ENCODE measurements around the gene FAM131C.

FAM131C gene

DNA sequence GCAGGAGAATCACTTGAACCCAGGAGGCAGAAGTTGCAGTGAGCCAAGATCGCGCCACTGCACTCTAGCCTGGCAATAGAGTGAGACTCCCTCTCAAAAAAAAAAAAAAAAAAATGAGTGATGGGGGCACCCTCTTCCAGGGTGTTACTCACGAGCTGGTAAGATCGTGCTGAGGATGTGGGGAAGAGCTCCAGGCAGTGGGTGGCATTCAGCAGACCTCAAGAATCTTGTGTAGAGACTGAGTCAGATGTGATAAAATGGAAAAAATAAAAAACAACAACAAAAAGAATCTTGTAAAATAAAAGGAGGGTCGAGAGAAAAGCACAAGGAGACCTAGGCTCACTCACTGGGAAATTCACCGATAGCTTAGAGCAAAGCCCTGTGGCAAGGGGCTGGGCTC is 43.9 kb upstream of the FAM131C start:
- Histone ChIP-seq H3K4me3 (ENCODE audit: low read depth, low read length) (no peak overlapping the region), H3K9me3 (ENCODE audit: control insufficient read depth, insufficient read depth, low read depth, low read length) (no peaks in the 10 kb centered on the region), H3K27ac (ENCODE audit: extremely low read depth, low read depth, low read length) (no peak overlapping the region), H3K4me1 (ENCODE audit: control insufficient read depth, insufficient read depth, low read length) (peaks cover 1% of the 10 kb centered on the region), H3K36me3 (ENCODE audit: control insufficient read depth in 2 of 2, insufficient read depth in 1 of 2, low read length in 2 of 2) (no peaks in the 10 kb centered on the region)
- ChIA-PET CTCF (interaction anchor here (0.7 to 6.7 kb wide), 6 partner anchors 9 to 584 kb away, joined by 3 to 34 read pairs (median 4); no protein-coding TSS in a partner anchor), POLR2A (interaction anchor here (0.7 kb wide), 1 partner anchor 88 kb away, joined by 4 read pairs; no protein-coding TSS in a partner anchor)
- no peak for TF ChIP-seq ZEB2 (tag by site-specific recombination; IDR thresholded peaks at IDR 0.05)
- no peak for TF ChIP-seq ZNF16 (tag by site-specific recombination; IDR thresholded peaks at IDR 0.05; ENCODE audit: low read depth)

DNA sequence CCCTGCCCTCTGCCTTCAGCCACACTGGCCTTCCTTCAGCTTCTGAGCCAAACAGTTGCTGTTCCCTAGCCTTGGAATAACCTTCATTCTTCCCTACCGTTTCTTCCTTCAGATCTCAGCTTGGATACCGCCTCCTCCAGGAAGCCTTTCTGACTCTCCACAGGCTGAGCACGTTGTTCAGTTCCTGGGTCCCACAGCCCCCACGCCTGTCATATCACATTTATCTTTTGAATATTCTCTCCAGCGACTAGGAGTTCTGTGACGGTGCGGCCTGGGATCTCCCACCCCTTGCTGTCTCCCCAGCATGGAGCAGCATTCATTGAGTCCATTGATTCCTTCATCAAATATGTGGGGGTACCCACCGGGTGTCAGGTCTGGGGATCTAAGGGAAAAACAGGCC is 43.2 kb upstream of the FAM131C start:
- ChIA-PET CTCF (interaction anchor here (6.7 kb wide), 1 partner anchor 35 kb away, joined by 34 read pairs; no protein-coding TSS in a partner anchor), POLR2A (no interaction called here)
- no peaks in the 10 kb centered on the region; the same call in 1 of the 2 replicates for H3K4me1 ChIP-seq (ENCODE audit: control insufficient read depth, insufficient read depth, low read length)
- no peaks in the 10 kb centered on the region for H3K9me3 ChIP-seq (ENCODE audit: control insufficient read depth, insufficient read depth, low read depth, low read length)
- no peaks in the 10 kb centered on the region for H3K36me3 ChIP-seq (ENCODE audit: control insufficient read depth in 2 of 2, insufficient read depth in 1 of 2, low read length in 2 of 2)
- no peak overlapping the region for H3K27ac ChIP-seq (ENCODE audit: extremely low read depth, low read depth, low read length)
- TF ChIP-seq ZNF626 (tag by site-specific recombination; IDR thresholded peaks at IDR 0.05) = no peak
- TF ChIP-seq, protein P1, sequence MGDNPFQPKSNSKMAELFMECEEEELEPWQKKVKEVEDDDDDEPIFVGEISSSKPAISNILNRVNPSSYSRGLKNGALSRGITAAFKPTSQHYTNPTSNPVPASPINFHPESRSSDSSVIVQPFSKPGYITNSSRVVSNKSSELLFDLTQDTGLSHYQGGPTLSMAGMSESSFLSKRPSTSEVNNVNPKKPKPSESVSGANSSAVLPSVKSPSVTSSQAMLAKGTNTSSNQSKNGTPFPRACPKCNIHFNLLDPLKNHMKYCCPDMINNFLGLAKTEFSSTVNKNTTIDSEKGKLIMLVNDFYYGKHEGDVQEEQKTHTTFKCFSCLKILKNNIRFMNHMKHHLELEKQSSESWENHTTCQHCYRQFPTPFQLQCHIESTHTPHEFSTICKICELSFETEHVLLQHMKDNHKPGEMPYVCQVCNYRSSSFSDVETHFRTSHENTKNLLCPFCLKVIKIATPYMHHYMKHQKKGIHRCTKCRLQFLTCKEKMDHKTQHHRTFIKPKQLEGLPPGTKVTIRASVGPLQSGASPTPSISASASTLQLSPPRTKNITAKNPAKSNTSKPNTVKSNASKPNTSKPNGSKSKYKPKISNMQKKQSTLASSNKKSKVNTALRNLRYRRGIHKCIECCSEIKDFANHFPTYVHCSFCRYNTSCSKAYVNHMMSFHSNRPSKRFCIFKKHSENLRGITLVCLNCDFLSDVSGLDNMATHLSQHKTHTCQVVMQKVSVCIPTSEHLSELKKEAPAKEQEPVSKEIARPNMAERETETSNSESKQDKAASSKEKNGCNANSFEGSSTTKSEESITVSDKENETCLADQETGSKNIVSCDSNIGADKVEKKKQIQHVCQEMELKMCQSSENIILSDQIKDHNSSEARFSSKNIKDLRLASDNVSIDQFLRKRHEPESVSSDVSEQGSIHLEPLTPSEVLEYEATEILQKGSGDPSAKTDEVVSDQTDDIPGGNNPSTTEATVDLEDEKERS (tag by site-specific recombination; IDR thresholded peaks at IDR 0.05) = no peak
- TF ChIP-seq ZNF239 (tag by site-specific recombination; IDR thresholded peaks at IDR 0.05) = no peak
- TF ChIP-seq, protein P2, sequence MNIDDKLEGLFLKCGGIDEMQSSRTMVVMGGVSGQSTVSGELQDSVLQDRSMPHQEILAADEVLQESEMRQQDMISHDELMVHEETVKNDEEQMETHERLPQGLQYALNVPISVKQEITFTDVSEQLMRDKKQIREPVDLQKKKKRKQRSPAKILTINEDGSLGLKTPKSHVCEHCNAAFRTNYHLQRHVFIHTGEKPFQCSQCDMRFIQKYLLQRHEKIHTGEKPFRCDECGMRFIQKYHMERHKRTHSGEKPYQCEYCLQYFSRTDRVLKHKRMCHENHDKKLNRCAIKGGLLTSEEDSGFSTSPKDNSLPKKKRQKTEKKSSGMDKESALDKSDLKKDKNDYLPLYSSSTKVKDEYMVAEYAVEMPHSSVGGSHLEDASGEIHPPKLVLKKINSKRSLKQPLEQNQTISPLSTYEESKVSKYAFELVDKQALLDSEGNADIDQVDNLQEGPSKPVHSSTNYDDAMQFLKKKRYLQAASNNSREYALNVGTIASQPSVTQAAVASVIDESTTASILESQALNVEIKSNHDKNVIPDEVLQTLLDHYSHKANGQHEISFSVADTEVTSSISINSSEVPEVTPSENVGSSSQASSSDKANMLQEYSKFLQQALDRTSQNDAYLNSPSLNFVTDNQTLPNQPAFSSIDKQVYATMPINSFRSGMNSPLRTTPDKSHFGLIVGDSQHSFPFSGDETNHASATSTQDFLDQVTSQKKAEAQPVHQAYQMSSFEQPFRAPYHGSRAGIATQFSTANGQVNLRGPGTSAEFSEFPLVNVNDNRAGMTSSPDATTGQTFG (tag by site-specific recombination; IDR thresholded peaks at IDR 0.05; ENCODE audit: borderline replicate concordance) = no peak
- no peak for TF ChIP-seq ZNF670 (tag by site-specific recombination; IDR thresholded peaks at IDR 0.05; ENCODE audit: low read depth)
- no peak for TF ChIP-seq MEIS1 (CRISPR knock-in tag; IDR thresholded peaks at IDR 0.05; ENCODE audit: borderline replicate concordance)
- no peak for TF ChIP-seq MZF1 (tag by site-specific recombination; IDR thresholded peaks at IDR 0.05; ENCODE audit: borderline replicate concordance)
- TF ChIP-seq, protein P3, sequence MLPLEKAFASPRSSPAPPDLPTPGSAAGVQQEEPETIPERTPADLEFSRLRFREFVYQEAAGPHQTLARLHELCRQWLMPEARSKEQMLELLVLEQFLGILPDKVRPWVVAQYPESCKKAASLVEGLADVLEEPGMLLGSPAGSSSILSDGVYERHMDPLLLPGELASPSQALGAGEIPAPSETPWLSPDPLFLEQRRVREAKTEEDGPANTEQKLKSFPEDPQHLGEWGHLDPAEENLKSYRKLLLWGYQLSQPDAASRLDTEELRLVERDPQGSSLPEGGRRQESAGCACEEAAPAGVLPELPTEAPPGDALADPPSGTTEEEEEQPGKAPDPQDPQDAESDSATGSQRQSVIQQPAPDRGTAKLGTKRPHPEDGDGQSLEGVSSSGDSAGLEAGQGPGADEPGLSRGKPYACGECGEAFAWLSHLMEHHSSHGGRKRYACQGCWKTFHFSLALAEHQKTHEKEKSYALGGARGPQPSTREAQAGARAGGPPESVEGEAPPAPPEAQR (tag by site-specific recombination; IDR thresholded peaks at IDR 0.05) = no peak
- TF ChIP-seq, protein P4, sequence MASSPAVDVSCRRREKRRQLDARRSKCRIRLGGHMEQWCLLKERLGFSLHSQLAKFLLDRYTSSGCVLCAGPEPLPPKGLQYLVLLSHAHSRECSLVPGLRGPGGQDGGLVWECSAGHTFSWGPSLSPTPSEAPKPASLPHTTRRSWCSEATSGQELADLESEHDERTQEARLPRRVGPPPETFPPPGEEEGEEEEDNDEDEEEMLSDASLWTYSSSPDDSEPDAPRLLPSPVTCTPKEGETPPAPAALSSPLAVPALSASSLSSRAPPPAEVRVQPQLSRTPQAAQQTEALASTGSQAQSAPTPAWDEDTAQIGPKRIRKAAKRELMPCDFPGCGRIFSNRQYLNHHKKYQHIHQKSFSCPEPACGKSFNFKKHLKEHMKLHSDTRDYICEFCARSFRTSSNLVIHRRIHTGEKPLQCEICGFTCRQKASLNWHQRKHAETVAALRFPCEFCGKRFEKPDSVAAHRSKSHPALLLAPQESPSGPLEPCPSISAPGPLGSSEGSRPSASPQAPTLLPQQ (tag by site-specific recombination; IDR thresholded peaks at IDR 0.05) = no peak
- no peak for TF ChIP-seq ZNF311 (tag by site-specific recombination; IDR thresholded peaks at IDR 0.05; ENCODE audit: borderline replicate concordance)
- no peak for TF ChIP-seq ZNF16 (tag by site-specific recombination; IDR thresholded peaks at IDR 0.05; ENCODE audit: low read depth)
- TF ChIP-seq ZNF768 (tag by site-specific recombination; IDR thresholded peaks at IDR 0.05) = no peak
- no peak for TF ChIP-seq ZNF184 (tag by site-specific recombination; IDR thresholded peaks at IDR 0.05)
- no peak for TF ChIP-seq ZNF426 (tag by site-specific recombination; IDR thresholded peaks at IDR 0.05)
- no peak for TF ChIP-seq ZNF76 (tag by site-specific recombination; IDR thresholded peaks at IDR 0.05; ENCODE audit: borderline replicate concordance, low read depth)
- TF ChIP-seq ZNF701 (tag by site-specific recombination; IDR thresholded peaks at IDR 0.05) = no peak
- TF ChIP-seq, protein P5, sequence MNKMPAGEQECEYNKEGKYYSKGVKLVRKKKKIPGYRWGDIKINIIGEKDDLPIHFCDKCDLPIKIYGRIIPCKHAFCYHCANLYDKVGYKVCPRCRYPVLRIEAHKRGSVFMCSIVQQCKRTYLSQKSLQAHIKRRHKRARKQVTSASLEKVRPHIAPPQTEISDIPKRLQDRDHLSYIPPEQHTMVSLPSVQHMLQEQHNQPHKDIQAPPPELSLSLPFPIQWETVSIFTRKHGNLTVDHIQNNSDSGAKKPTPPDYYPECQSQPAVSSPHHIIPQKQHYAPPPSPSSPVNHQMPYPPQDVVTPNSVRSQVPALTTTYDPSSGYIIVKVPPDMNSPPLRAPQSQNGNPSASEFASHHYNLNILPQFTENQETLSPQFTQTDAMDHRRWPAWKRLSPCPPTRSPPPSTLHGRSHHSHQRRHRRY (tag by site-specific recombination; IDR thresholded peaks at IDR 0.05) = no peak
- TF ChIP-seq, protein P6, sequence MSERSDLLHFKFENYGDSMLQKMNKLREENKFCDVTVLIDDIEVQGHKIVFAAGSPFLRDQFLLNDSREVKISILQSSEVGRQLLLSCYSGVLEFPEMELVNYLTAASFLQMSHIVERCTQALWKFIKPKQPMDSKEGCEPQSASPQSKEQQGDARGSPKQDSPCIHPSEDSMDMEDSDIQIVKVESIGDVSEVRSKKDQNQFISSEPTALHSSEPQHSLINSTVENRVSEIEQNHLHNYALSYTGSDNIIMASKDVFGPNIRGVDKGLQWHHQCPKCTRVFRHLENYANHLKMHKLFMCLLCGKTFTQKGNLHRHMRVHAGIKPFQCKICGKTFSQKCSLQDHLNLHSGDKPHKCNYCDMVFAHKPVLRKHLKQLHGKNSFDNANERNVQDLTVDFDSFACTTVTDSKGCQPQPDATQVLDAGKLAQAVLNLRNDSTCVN (tag by site-specific recombination; optimal IDR thresholded peaks at IDR 0.05) = no peak
- no peak overlapping the region for H3K4me3 ChIP-seq (ENCODE audit: low read depth, low read length)
